SK-N-SH (cell line): ENCODE measurements around the gene ZBTB16. TPM values are rescaled to one million over a fixed set of nuclear protein-coding genes. Genes with fewer than 3 reads are reported as not detected.

Experiments used
- CTCF ChIA-PET: fragments of 300-600, 350-600 bp; formaldehyde crosslinking; extraction: SDS; loops from one replicate; lab custom pipeline; 2021; lab: Yijun Ruan, JAX
- POLR2A ChIA-PET: fragments of 350-600 bp; sonication (Branson Sonifier 250); formaldehyde crosslinking; extraction: SDS; loops from one replicate; lab custom pipeline; 2020; ENCODE audit warnings: antibody characterized with exemption, inconsistent platforms; lab: Yijun Ruan, JAX
- DNase-seq: peaks from one replicate; pipeline ENCODE4 v3.0.0; 2012
- H2AFZ ChIP-seq: fragments of 200-600 bp; sonication (generic); 2 replicates; pipeline ENCODE4 v1.8.1; 2016; ENCODE audit warnings: antibody characterized with exemption, mild to moderate bottlenecking, low read depth
- H3F3A ChIP-seq: fragments of 200-600 bp; sonication (generic); replicated peaks from 2 replicates; pipeline ENCODE3; 2016; ENCODE audit warnings: antibody characterized with exemption, mild to moderate bottlenecking; ENCODE audit not compliant: insufficient read depth
- H3K27ac ChIP-seq, 2 experiments: fragments of 200-500 bp in 1 of 2; fragments of 200-600 bp in 1 of 2; sonication (Bioruptor generic) in 1 of 2; sonication (generic), shearing (Covaris generic) in 1 of 2; 2 replicates each; pipeline versions ENCODE4 v1.5.1 to v1.6.1; 2014 to 2016; ENCODE audit warnings: low read depth in 2 of 2, inconsistent platforms in 1 of 2, low read length in 1 of 2, mild to moderate bottlenecking in 1 of 2, mixed read lengths in 1 of 2
- H3K27me3 ChIP-seq: fragments of 200-600 bp; sonication (generic), shearing (Covaris generic); 2 replicates; pipeline ENCODE4 v1.6.1; 2016; ENCODE audit warnings: mixed run types; ENCODE audit not compliant: insufficient read depth
- H3K36me3 ChIP-seq, 2 experiments: fragments of 200-500 bp in 1 of 2; fragments of 200-600 bp in 1 of 2; sonication (Bioruptor generic) in 1 of 2; sonication (generic) in 1 of 2; replicated peaks in 1 of 2; 2 replicates each; pipeline versions ENCODE3 to v1.5.1; 2014 to 2016; ENCODE audit warnings: low read length in 1 of 2, mild to moderate bottlenecking in 1 of 2; ENCODE audit not compliant: insufficient read depth in 2 of 2, control insufficient read depth in 1 of 2
- H3K4me1 ChIP-seq, 2 experiments: fragments of 200-500 bp in 1 of 2; fragments of 200-600 bp in 1 of 2; sonication (Bioruptor generic) in 1 of 2; sonication (generic), shearing (Covaris generic) in 1 of 2; 2 replicates each; pipeline versions ENCODE4 v1.5.1 to v1.6.1; 2014 to 2016; ENCODE audit warnings: low read depth in 1 of 2, low read length in 1 of 2, mixed run types in 1 of 2; ENCODE audit not compliant: insufficient read depth in 2 of 2, control insufficient read depth in 1 of 2
- H3K4me2 ChIP-seq: fragments of 200-600 bp; sonication (generic), shearing (Covaris generic); 2 replicates; pipeline ENCODE4 v1.6.1; 2017; ENCODE audit warnings: mixed run types
- H3K4me3 ChIP-seq, 2 experiments: fragments of 200-500 bp in 1 of 2; fragments of 200-600 bp in 1 of 2; sonication (Bioruptor generic) in 1 of 2; sonication (generic), shearing (Covaris generic) in 1 of 2; 2 replicates each; pipeline versions ENCODE4 v1.5.1 to v1.8.1; 2014 to 2016; ENCODE audit warnings: low read depth in 2 of 2, inconsistent platforms in 1 of 2, low read length in 1 of 2, mild to moderate bottlenecking in 1 of 2, mixed read lengths in 1 of 2, moderate library complexity in 1 of 2
- H3K79me2 ChIP-seq: fragments of 200-600 bp; sonication (generic); 2 replicates; pipeline ENCODE4 v1.8.1; 2017; ENCODE audit warnings: mild to moderate bottlenecking; ENCODE audit not compliant: insufficient read depth
- H3K9ac ChIP-seq: fragments of 200-600 bp; sonication (generic); 2 replicates; pipeline ENCODE4 v1.6.1; 2017; ENCODE audit warnings: mixed run types
- H3K9me2 ChIP-seq: fragments of 200-600 bp; sonication (generic); 2 replicates; pipeline ENCODE4 v1.6.1; 2017; ENCODE audit warnings: mixed run types
- H3K9me3 ChIP-seq: fragments of 200-600 bp; sonication (generic); 2 replicates; pipeline ENCODE4 v1.6.1; 2017; ENCODE audit warnings: mixed run types, mild to moderate bottlenecking, moderate library complexity
- H4K20me1 ChIP-seq: fragments of 200-600 bp; sonication (generic); 2 replicates; pipeline ENCODE4 v1.6.1; 2017; ENCODE audit warnings: mild to moderate bottlenecking, mixed run types; ENCODE audit not compliant: insufficient read depth
- ELF1 ChIP-seq: IDR thresholded peaks from 2 replicates; pipeline ENCODE4 v1.4.0; 2012
- EP300 ChIP-seq, 2 experiments: IDR thresholded peaks; 2 replicates each; pipeline versions ENCODE4 v1.4.0 to v1.6.1; 2012; ENCODE audit warnings: borderline replicate concordance in 1 of 2, low read depth in 1 of 2, low read length in 1 of 2
- FOXM1 ChIP-seq: IDR thresholded peaks from 2 replicates; pipeline ENCODE4 v1.4.0; 2012; ENCODE audit warnings: low read depth, mild to moderate bottlenecking
- GABPA ChIP-seq: IDR thresholded peaks from 2 replicates; pipeline ENCODE4 v1.4.0; 2012; ENCODE audit warnings: low read depth, mild to moderate bottlenecking
- IRF3 ChIP-seq: fragments of 150-350 bp; IDR thresholded peaks from 2 replicates; pipeline ENCODE4 v1.6.1; 2016; ENCODE audit warnings: mild to moderate bottlenecking, low read depth, low read length
- MAX ChIP-seq: IDR thresholded peaks from 2 replicates; pipeline ENCODE4 v1.4.0; 2012; ENCODE audit warnings: low read depth
- NRF1 ChIP-seq: IDR thresholded peaks from 2 replicates; pipeline ENCODE4 v1.6.1; 2012; ENCODE audit warnings: low read depth, mild to moderate bottlenecking, low read length
- RCOR1 ChIP-seq: fragments of 150-350 bp; IDR thresholded peaks from 2 replicates; pipeline ENCODE4 v1.6.1; 2017; ENCODE audit warnings: antibody characterized with exemption, low read length
- RFX5 ChIP-seq: IDR thresholded peaks from 2 replicates; pipeline ENCODE4 v1.6.1; 2012; ENCODE audit warnings: mild to moderate bottlenecking, improper control_type of control experiment, low read length
- RXRA ChIP-seq: IDR thresholded peaks from 2 replicates; pipeline ENCODE4 v1.4.0; 2012; ENCODE audit warnings: low read depth, mild to moderate bottlenecking, borderline replicate concordance
- SIN3A ChIP-seq: IDR thresholded peaks from 2 replicates; pipeline ENCODE4 v1.6.1; 2012; ENCODE audit warnings: low read depth, mild to moderate bottlenecking, low read length, moderate library complexity, borderline replicate concordance
- USF2 ChIP-seq: fragments of 150-350 bp; IDR thresholded peaks from 2 replicates; pipeline ENCODE4 v1.6.1; 2017; ENCODE audit warnings: antibody characterized with exemption, low read length, low read depth, borderline replicate concordance
- ZBTB33 ChIP-seq: IDR thresholded peaks from 2 replicates; pipeline ENCODE4 v1.4.0; 2012; ENCODE audit warnings: low read depth, borderline replicate concordance
- WGBS: methylation state at CpG from one replicate; pipeline ENCODE4 v1.1.6; 2017; ENCODE audit warnings: low lambda C conversion rate; 5-methylcytosine and 5-hydroxymethylcytosine counted together
- polyA plus RNA-seq, 3 experiments: library from polyadenylated mRNA; depleted of rRNA; stranded (reverse); fragments of >200 nt; gene quantifications; 2 replicates each; pipeline ENCODE4 v1.2.3, GENCODE V29; 2012

ZBTB16 gene
- polyA plus RNA-seq, 1 of the 3 experiments (the other 2 are of a cell fraction) = not detected

GRCh38 chr11:114172871-114173444, 113.4 kb downstream of the ZBTB16 start:
- H3K79me2 ChIP-seq = no peaks in the 10 kb centered on the region
- H2AFZ ChIP-seq = no peak overlapping the region; the same call in 1 of the 2 replicates
- WGBS = 54% methylated on average over 8 of the region's 8 CpGs
- H3K9ac ChIP-seq = no peak overlapping the region
- no peak overlapping the region for H3K4me2 ChIP-seq
- H3K27me3 ChIP-seq = peaks cover 60% of the 10 kb centered on the region
- H3K27ac ChIP-seq = no peak overlapping the region
- TF ChIP-seq EP300 (IDR thresholded peaks at IDR 0.05; ENCODE audit: borderline replicate concordance in 1 of 2, low read depth in 1 of 2, low read length in 1 of 2) (no peak), GABPA (no peak), FOXM1 (no peak), RCOR1 (no peak), IRF3 (no peak), ZBTB33 (no peak), NRF1 (no peak), USF2 (no peak), RFX5 (no peak), SIN3A (no peak)
- TF ChIP-seq, all 33 proteins: peak for 0
- Histone ChIP-seq H3K9me3 (no peaks in the 10 kb centered on the region), H3K36me3 (no peaks in the 10 kb centered on the region), H4K20me1 (0 out of 2 replicates have a peak, but pooled peaks cover 2% of the 10 kb centered on the region), H3K9me2 (no peaks in the 10 kb centered on the region), H3K4me3 (no peak overlapping the region), H3F3A (no peaks in the 10 kb centered on the region), H3K4me1 (no peaks in the 10 kb centered on the region; a peak in 1 of 4 replicates)
- CTCF ChIA-PET = interaction anchor here (1.0 to 3.3 kb wide), 5 partner anchors 7 to 179 kb away, joined by 3 to 20 read pairs (median 5); no protein-coding TSS in a partner anchor
- DNase-seq = no peak
- POLR2A ChIA-PET = interaction anchor here (1.8 kb wide), 1 partner anchor 11 kb away, joined by 4 read pairs; no protein-coding TSS in a partner anchor

GRCh38 chr11:114173843-114174242, 114.3 kb downstream of the ZBTB16 start:
- Histone ChIP-seq H3K27ac (no peak overlapping the region), H3K79me2 (no peaks in the 10 kb centered on the region), H3K9me3 (no peaks in the 10 kb centered on the region), H3K9me2 (no peaks in the 10 kb centered on the region), H4K20me1 (0 out of 2 replicates have a peak, but pooled peaks cover 2% of the 10 kb centered on the region), H3K9ac (no peak overlapping the region), H3F3A (no peaks in the 10 kb centered on the region), H3K4me2 (no peak overlapping the region), H3K36me3 (no peaks in the 10 kb centered on the region), H3K4me1 (no peaks in the 10 kb centered on the region; a peak in 1 of 4 replicates)
- 65% methylated on average over 5 of the region's 5 CpGs for WGBS
- CTCF ChIA-PET = no interaction called here
- no peak for DNase-seq
- TF ChIP-seq MAX = no peak
- no peak for TF ChIP-seq RXRA
- no peak for TF ChIP-seq ZBTB33
- no peak for TF ChIP-seq EP300 (IDR thresholded peaks at IDR 0.05; ENCODE audit: borderline replicate concordance in 1 of 2, low read depth in 1 of 2, low read length in 1 of 2)
- TF ChIP-seq ELF1 = no peak
- TF ChIP-seq, all 33 proteins: peak for 0
- Histone ChIP-seq H2AFZ (no peak overlapping the region), H3K27me3 (peaks cover 56% of the 10 kb centered on the region), H3K4me3 (no peak overlapping the region)
- POLR2A ChIA-PET = interaction anchor here (0.6 kb wide), 1 partner anchor 171 kb away, joined by 3 read pairs; no protein-coding TSS in a partner anchor
